HG03280 (cell line): ENCODE data around the gene RTN4.

Source experiments
- ATAC-seq: cut with Tn5 transposase; IDR thresholded peaks from one replicate; pipeline ENCODE4 v1.9.1; 2021; ENCODE audit warnings: mild to moderate bottlenecking, moderate library complexity; ENCODE audit not compliant: unreplicated experiment

RTN4 gene

GRCh38 chr2:54975598-54976492, 74.4 kb downstream of the RTN4 start:
- ATAC-seq: no peak

DNA sequence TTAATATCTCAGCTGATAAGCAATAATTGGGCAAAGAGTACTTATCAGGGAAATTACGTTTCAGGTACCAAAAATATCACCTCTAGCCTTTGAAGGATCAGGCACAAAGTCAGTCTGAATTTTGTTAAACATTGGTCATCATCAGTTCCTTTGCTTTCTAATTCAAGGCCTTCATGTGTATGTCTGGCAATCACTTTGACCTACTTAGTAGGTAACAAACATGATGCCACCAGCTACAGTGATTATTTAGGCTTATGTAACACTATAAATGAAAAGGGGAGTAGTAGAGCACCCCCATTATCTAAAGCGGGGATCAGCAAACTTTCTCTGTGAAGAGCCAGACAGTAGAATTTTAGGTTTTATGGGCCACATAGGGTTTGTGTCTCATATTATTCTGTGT, 75.1 kb downstream of the RTN4 start:
- no peak for ATAC-seq

- no peak for ATAC-seq
These were observed 80.3 kb downstream of the RTN4 start for GRCh38 chr2:54969940-54970338.

DNA sequence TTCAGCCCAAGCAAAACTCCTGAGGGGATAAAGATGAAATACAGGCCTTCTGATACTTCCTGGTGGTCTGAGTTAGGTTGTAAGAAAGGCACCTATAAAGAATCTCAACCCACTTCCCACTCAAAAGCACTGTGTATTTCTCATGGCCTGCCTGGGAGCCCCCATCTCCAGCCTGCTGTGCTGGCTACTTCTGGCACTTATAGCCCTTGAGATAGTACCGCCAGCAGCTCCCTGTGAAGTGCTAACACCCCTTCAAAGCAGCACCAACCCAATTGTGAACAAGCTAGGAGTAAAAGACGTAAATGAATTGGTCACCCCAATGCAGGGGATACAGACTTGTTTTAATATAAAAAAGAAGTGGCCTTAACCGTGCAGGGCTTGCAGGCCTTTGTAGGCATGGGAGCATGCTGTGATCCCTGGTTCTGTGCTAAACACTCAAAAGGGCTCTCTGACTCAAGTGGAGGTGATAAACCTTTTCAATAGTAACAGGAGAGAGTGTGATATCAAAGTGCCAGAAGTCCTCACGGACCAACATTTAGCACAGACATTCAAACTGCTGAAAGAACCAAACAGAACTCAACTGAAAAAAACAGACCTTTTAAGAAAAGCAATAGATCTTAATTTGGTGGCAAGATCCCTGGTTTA, 80.8 kb downstream of the RTN4 start:
- ATAC-seq: no peak

GRCh38 chr2:54968561-54969218, 81.6 kb downstream of the RTN4 start:
- no peak for ATAC-seq

- no peak for ATAC-seq
These were observed 82.4 kb downstream of the RTN4 start for GRCh38 chr2:54967759-54968365.

- no peak for ATAC-seq
These were observed 83.0 kb downstream of the RTN4 start for GRCh38 chr2:54967269-54967668.

- ATAC-seq: no peak
These were observed 83.4 kb downstream of the RTN4 start for GRCh38 chr2:54966837-54967236.

DNA sequence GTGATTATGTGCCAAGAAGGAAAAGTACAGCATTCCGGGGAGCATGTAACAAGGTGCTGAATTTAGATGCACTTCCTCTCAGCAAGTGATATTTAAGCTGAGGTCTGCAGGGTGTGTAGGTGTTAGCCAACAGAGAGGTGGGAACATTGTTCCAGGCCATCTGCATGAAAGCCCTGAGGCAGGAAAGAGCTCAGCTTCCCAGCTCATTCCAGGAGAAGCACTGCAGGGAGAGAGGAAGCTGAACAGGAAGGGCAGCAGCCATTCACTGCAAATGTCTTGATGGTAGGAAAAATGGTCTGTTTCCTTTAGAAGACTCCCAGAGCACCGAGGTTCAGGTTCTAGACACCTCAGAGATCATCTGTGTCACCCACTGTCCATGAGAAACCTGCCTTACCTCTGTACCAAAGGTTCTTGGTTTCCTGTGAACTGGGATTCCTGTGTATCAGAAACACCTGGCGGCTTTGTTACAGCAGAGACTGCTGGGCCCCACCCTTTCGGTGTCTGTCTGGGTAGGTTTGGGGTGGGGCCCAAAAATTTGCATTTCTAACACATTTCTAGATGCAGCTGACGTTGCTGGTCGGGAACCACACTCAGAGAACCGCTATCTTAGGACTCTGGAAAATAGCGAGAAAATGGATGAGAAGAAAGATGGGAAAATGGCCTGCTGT, 84.0 kb downstream of the RTN4 start:
- no peak for ATAC-seq

DNA sequence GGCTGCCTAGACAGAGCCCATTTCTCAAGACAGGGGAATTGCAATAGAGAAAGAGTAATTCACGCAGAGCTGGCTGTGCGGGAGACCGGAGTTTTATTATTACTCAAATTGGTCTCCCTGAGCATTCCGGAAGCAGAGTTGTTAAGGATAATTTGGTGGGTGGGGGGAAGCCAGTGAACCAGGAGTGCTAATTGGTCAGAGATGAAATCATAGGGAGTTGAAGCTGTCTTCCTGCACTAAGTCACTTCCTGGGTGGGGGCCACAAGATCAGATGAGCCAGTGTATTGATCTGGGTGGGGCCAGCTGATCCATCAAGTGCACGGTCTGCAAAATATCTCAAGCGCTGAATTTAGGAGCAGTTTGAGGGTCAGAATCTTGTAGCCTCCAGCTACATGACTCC, 84.8 kb downstream of the RTN4 start:
- ATAC-seq: no peak

- no peak for ATAC-seq
These were observed 85.4 kb downstream of the RTN4 start for GRCh38 chr2:54964816-54965215.

DNA sequence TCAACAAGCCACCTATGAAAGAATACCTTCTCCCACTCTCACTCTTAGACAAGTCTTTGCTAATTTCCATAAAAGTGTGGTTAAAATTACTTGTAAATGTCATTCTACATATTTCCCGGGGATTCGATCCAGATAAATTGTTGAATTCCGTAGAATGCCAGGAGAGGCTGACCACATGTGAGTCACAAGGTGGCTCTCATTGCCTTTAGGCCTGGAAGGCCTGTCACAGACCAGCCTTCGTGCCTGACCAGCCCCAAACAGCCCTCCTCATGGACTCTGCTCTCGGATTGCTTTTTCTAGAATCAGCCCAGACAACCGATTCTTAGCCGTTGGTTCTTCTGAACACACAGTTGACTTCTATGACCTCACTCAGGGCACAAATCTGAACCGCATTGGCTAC, 86.0 kb downstream of the RTN4 start:
- ATAC-seq: no peak

DNA sequence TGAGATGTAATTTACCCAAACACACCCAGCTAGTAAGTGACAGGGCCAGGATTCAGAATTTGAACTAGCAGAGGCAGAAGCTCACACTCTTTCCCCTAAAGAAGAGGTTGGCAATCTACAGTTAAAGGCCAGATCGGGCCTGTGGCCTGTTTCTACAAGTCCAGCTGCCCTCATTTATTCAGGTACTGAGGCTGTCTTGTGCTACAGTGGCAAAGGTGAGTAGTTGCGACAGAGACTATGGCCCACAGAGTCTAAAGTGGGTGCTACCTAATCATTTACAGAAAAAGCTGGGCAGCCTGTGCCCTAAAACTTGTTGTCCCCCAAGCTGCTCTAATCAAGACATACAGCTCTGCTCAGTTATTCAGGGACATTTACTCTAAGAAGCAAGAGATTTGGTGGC, 86.8 kb downstream of the RTN4 start:
- no peak for ATAC-seq

DNA sequence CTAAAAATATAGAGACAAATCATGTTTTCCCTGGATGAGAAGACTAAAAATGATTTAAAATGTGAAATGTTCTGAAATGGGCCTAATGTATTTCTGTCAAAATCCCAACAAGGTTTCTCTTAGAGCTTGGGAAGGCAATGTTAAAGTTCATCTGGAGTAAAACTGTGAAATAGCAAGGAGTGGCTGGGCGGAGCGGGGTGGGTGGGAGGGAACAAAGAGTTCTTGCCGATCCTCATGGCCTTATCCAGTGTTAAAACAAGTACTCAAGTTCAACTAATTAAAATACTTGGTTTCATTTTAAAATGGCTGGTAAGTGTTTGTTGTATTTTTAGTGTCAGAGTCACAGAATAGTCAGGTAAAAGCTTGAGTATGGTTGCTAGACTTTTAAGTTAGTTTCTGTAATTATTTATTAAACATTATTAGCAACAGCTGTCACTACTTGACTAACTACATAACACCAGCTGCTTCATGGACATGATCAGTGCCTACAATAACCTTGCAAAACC, 87.3 kb downstream of the RTN4 start:
- ATAC-seq: no peak

- no peak for ATAC-seq
These were observed 87.7 kb downstream of the RTN4 start for GRCh38 chr2:54962511-54962910.

- no peak for ATAC-seq
These were observed 90.1 kb downstream of the RTN4 start for GRCh38 chr2:54960164-54960563.

GRCh38 chr2:54958717-54959371, 91.4 kb downstream of the RTN4 start:
- no peak for ATAC-seq

- no peak for ATAC-seq
These were observed 92.8 kb downstream of the RTN4 start for GRCh38 chr2:54957321-54957999.

- ATAC-seq: no peak
These were observed 94.1 kb downstream of the RTN4 start for GRCh38 chr2:54956111-54956627.
